Epidermal melanocyte (primary cell): ENCODE data around the gene PCSK5.
"Not testable (repeated sequence)": the region's sequence is repeated elsewhere in the genome, so short reads cannot be mapped to it uniquely, and the experiment has no call there.

Experiments used
- DNase-seq: peaks from one replicate; pipeline ENCODE4 v3.0.0; 2011; ENCODE audit warnings: low spot score; ENCODE audit not compliant: insufficient read length

The PCSK5 gene

GRCh38 chr9:76045221-76045620 lies 154.7 kb downstream of the PCSK5 start:
- no peak for DNase-seq

GRCh38 chr9:76049341-76049740 lies 158.9 kb downstream of the PCSK5 start:
- DNase-seq: no peak

GRCh38 chr9:76067696-76068095 lies 177.2 kb downstream of the PCSK5 start:
- no peak for DNase-seq

GRCh38 chr9:76077537-76077936 lies 187.1 kb downstream of the PCSK5 start:
- no peak for DNase-seq

- not testable (repeated sequence) for DNase-seq
Measured at GRCh38 chr9:76081281-76081680, 190.8 kb downstream of the PCSK5 start.

- no peak for DNase-seq
Measured at GRCh38 chr9:76082057-76082456, 191.6 kb downstream of the PCSK5 start.

- DNase-seq: no peak
Measured at GRCh38 chr9:76085596-76085995, 195.1 kb downstream of the PCSK5 start.

GRCh38 chr9:76086539-76086938 lies 196.1 kb downstream of the PCSK5 start:
- DNase-seq: no peak

- no peak for DNase-seq
Measured at GRCh38 chr9:76087976-76088375, 197.5 kb downstream of the PCSK5 start.

- DNase-seq: no peak
Measured at GRCh38 chr9:76090330-76090729, 199.9 kb downstream of the PCSK5 start.

- no peak for DNase-seq
Measured at GRCh38 chr9:76090909-76091308, 200.4 kb downstream of the PCSK5 start.

GRCh38 chr9:76092572-76092971 lies 202.1 kb downstream of the PCSK5 start:
- peak; percentile 29 for DNase-seq

- DNase-seq: no peak
Measured at GRCh38 chr9:76095585-76095984, 205.1 kb downstream of the PCSK5 start.

- no peak for DNase-seq
Measured at GRCh38 chr9:76099516-76099915, 209.0 kb downstream of the PCSK5 start.

GRCh38 chr9:76101075-76101474 lies 210.6 kb downstream of the PCSK5 start:
- no peak for DNase-seq

- DNase-seq: no peak
Measured at GRCh38 chr9:76101491-76101890, 211.0 kb downstream of the PCSK5 start.

GRCh38 chr9:76101947-76102346 lies 211.5 kb downstream of the PCSK5 start:
- no peak for DNase-seq

GRCh38 chr9:76103531-76104315 lies 213.2 kb downstream of the PCSK5 start:
- DNase-seq: no peak

- DNase-seq: no peak
Measured at GRCh38 chr9:76107482-76107881, 217.0 kb downstream of the PCSK5 start.

GRCh38 chr9:76109953-76110352 lies 219.5 kb downstream of the PCSK5 start:
- DNase-seq: no peak

- no peak for DNase-seq
Measured at GRCh38 chr9:76112151-76112550, 221.7 kb downstream of the PCSK5 start.

GRCh38 chr9:76114144-76114543 lies 223.7 kb downstream of the PCSK5 start:
- DNase-seq: no peak

- DNase-seq: no peak
Measured at GRCh38 chr9:76115396-76115795, 224.9 kb downstream of the PCSK5 start.
